Activated naive CD4-positive, alpha-beta T cell (primary cell): ENCODE data around the gene DIRAS1.
"Not testable (repeated sequence)": the region's sequence is repeated elsewhere in the genome, so short reads cannot be mapped to it uniquely, and the experiment has no call there.

Source experiments
- DNase-seq, 4 experiments: peaks; one replicate each; lab custom pipeline; 2025; lab: John Stamatoyannopoulos, UW

Gene DIRAS1

DNA sequence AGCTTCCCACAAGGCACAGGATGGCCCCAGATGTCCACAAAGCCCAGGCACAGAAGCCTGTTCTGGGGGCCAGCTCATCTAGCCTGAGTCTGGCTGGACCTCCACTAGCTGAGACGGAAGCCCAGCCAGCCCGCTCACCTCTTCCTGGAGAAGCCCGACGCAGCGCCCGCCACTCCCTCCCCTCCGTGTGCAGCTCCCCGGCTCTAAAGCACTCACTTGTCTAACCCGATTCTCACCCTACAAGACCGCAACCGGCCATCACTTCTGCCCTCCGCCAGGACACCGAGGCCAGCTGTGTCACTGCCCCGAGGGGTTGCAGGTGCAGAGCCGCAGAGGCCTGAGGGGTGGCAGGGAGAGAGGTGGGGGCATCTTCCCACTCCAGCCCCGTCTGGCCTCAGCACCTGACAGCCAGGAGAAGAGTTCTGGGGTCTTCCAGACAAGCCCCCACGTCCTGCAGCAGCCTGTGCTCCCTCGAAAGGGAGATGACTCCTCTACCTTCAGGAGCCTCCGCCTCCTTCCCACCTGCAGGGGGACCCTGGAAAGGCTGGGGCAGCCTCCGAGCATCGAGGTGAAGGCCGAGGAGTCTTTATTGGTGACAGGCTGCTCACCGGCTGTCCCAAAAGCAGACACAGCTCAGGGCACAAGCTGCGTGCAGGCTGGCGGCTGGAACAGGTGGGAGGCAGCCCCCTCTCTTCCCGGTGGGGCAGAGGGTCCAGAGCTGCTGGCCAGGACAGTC lies 5.9 kb upstream of the DIRAS1 start:
- no peak for DNase-seq

DNA sequence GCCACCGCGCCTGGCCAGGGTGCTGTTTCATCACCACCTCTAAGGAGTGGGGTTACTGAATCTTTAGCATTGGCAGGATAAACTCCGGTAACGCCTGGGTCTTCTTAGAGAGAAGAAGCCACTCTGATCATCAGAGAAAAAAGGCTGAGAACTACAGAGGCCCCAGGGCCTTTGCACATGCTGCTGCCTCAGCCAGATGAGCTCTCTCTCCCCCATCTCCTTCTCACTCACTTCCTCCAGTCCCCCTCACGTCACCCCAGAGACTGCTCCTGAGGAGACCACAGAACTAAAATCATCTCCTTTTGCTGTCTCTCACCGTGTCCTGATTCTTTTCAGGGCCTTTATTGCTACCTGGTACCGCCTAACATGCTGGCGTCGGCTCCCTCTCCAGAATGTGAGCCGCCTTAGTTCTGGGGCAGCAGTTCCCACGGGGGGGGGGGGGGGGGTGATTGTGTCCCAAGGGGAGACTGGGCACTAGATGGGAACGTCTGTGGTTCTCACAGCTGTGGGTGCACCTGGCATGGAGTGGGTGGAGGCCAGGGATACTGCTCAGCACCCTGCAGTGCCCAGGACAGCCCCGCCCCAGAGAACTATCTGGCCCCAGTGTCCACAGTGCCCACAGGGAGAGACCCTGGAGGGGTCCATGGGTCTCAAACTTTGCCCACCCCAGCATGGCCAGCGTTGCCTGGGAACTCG lies 5.1 kb upstream of the DIRAS1 start:
- no peak for DNase-seq

DNA sequence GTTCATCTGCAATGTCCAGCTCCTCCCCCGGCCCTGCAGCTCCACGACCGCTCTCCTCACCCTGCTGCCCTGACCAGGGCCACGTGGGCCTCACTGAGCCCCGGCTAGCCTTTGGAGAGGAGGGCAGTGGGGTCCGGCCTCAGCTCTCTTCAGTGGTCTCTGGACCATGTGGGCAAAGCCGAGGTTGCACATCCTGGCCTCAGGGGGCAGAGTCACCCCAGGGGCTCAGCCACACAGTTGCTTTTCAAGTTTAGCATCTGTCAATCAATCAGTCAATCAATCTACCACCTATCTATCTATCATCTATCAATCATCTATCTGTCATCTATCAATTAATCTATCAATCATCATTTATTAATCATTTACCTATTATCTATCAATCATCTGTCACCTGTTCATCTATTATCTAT lies 3.0 kb upstream of the DIRAS1 start:
- no peak for DNase-seq

DNA sequence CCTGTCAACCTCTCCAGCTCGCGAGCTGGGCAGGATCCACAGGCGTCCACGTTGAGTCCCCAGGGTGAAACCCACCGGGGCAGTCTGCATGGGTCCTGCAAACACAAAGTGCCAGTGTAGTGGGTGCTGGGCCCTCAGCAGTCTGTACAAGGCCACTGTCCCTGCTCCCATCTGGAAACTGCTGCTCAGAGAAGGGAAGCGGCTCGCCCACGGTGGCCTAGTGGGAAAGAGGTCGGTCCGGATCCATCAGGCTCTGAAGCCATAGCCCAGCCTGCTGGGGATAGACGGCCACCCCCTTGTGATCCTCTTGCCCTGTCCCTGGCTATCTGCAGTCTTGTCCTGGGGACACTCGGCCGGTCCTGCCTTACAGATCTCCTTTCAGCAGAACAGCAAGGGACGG lies 2.6 kb upstream of the DIRAS1 start:
- DNase-seq = no peak

DNA sequence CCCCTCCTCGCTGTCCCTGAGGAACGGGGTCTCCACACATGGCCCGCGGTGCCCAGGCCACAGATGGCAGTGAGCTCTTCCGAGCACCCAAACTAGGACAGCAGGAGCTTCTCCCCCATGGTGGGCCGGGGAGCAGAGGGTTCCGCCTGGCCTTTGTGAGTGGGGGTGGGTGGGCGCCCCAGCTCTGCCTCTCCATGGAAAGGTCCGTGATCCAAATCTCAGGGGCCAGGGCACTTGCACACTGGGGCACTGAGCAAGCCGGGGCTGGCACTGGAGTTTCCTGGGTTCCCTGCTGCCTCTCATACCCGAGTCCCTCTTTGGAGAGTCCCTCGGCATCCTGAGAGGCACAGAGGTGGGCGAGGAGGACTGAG lies 2.2 kb upstream of the DIRAS1 start:
- no peak for DNase-seq

DNA sequence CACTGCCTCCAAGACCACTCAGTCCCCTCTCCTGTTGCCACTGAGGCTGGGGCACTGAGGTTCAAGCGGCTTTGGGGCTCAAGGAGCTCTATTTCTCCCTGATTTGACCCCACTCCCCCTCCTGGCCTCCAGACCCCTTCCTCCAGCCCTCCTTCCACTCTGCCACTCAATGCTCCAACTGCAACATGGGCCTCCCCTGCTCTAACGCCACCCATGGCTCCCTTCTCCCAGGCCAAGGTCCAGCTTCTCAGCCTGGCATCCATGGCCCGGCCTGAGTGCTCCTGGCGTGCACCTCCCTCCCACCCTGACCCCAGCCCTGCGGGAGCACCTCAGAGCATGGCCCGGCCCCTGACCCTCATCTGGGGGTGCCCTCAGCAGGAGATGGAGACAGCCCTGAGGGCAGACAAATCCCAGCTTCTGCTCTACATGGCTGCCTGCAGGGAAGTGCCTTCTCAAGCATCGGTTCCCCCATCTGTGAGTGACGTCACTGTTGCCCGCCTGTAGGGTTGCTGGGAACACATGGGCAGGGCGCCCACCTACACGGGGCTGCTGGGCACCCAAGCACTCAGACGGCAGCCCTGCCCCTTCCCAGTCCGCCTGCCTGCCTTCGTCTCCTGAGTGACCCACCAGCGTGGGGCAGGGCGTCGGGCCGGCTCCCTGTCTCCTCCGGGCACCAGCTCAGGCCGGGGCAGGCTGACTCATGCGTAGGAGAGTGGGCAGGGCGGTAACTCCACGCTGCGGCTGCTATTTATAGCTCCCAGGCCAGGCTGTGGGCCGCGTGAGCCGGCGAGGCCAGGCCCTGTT lies 1.6 kb upstream of the DIRAS1 start:
- DNase-seq = no peak

DNA sequence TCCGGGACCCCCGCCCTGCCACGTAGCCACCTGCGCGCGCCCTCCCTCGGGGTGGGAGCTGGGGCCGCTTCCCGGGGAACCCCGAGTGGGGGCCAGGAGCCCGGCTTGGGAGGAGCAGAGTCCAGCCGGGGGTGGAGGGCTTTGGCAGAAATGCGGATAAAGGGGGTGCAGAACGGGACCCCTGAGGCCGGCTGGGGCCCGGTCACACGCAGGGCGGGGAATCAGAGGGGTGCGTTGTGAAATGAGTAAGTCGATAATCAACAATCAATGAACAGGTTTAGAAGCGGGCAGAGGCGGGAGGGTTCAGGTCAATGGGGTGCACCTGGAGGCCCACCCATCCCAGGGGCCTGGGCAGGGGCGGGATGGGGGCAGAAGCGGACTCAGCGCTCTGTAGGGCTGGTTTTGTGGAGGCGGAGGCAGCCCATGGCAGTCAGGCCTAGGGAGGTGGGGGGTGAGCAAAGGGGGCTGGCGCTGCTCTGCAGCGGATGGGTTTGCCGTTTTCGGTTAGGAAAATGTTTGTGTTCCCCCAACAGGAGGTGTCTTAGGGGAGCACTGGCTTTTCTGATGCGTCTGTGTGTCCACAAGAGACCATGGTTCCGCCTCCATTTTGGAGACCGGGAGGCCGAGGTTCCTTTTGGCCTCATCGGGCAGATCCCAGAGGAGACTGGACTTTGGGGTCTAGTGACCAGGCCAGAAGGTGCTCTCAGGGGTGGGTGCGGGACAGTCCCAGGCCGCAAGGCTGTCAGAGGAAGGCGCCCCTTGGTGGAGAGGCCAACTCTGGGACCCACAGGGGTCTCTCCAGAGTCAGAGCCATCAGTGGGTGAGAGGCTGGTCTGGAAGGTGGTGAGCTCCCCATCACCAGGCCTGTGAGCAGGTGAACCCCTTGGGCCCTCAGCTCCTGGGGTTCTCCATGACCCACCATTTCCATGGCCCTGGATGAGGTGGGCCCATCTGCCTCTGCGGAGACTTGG lies 683 bp upstream of the DIRAS1 start:
- DNase-seq = no peak

DNA sequence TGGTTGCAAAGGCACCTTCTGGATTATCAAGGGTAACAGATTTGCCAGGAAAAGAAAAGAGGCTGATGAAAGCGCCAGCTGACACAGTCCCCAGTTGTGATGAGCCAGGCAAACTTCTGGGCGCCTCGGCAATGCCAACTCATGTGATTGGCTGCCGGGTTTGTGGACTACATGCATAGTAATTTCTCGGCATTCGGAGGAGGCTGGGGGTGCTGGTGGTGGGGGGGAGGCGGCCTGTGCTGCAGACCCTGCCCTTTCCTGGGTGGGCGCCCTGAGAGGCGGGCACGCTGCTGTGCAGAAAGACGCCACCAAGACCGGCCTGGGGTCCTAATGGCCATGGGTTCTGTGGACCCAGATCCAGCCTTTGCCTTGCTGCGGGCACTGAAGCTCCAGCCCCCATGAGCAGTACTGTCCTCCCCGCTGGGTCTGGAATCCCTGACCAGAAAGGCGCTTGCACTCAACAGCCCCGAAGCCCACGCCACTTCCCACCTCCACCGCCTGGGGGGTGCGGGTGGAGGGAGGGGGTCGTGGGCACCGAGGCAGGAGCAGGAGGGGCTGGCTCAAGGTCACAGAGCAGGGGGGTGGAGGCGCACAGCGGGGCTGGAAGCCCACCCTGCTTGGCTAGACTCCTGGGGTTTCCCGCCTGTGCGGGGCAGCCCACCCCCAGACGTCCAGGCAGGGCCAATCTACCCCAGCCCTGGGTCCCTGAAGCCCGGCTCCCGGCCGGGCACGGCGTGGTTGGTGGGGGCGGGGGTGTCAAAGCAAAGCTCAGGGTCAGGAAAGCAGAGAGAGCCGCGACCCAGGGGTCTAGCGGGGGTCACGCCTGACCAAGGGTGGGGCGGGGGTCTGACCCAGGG lies 1.0 kb downstream of the DIRAS1 start:
- DNase-seq = no peak

DNA sequence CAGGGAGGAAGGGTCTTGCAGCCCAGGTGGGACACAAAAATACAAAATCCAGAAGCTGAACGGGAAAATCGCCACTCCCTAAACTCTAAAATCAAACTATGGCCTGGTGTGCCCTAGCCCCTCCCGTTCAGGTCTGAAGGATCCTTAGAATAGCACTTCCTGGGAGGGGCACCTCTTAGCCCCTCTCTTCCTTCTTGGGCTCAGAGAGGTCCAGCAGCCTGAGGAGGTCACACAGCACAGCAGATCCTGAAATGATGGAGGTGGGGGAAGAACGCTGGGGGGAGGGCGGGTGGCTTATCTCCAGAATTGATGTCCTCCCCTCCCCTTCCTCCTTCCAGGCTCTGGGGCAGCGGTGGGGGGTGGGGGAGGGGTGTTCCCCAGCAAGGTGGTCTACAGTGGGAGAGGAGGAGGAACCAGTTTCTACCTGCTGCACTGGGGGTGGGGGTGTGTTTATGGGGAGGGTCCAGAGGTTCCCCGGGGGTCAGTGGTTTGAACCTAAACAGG lies 1.9 kb downstream of the DIRAS1 start:
- DNase-seq = no peak

DNA sequence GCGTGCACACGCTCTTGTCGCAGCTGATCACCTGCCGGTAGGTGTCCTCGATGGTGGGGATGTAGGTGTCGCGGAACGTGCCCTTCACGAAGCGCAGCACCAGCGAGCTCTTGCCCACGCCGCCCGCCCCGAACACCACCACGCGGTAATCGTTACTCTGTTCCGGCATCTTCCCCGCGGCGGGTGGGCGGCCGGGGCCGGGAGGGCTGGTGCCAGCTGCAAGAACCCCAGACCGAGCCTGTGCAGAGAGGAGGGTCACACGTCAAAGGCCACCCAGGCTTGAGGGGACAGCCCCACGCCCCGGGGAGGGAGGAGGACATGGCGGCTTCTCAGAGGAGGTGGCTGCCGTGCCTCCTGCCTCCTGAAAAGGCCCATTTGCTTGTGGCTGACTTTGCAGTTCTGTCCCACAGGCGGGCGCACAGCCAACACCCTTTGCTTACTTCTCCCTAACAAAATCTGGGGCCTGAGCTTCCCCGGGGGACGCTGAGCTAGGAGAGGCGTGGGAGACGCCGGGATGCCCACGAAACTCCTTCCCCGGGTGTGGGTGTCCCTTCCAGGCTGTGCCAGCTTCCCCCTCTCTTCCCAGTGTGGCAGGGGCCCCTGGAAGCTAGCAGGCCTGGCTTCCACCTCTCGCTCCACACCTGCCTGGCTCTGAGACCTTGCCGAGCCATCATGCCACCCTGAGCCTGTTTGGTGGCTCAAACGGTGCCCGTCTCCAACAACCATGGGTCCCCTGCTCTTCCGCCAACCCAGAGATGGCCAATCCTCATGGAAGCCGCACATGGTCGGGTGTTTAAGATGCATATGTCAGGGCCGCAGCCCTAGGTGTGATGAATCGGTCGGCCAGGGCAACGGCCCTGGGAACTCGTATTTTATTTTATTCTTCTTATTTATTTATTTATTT lies 3.3 kb downstream of the DIRAS1 start:
- no peak for DNase-seq

DNA sequence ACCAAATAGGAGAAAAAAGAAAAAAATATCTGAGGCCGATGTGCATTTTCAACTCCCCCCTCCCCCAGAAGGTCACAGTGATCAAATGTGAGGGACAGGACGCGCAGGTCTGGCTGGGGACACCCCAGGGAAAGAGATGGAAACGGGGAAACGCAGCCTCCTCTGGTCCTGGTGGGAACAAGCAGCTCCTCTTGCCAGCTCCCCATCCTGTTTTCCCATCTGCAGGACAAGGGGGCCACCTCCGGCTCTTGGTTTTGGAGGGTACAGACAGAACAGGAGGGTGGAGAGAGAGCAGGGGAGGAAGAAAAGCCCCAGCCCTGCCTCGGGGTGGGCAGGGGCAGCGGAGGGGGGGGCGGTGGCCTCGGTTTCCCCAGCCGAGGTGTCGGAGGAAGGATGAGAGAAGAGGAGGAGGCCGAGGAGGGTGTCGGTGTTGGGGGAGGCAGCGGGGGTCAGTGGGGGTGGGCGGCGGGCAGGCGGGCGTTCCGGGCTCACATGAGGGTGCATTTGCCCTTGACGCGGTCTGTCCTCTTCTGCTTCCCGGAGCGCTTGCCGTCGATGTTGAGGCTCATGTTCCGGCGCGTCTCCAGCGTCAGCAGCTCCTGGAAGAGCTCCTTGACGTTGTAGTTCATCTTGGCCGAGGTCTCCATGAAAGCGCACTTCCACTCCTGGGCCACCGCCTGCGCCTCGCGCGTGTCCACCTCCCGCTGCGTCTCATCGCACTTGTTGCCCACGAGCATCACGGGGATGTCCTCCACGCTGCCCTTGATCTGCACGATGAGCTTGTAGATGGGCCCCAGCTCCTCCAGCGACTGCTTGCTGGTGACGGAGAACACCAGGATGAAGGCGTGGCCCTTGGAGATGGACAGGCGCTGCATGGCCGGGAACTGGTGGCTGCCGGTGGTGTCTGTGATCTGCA lies 4.2 kb downstream of the DIRAS1 start:
- no peak for DNase-seq

DNA sequence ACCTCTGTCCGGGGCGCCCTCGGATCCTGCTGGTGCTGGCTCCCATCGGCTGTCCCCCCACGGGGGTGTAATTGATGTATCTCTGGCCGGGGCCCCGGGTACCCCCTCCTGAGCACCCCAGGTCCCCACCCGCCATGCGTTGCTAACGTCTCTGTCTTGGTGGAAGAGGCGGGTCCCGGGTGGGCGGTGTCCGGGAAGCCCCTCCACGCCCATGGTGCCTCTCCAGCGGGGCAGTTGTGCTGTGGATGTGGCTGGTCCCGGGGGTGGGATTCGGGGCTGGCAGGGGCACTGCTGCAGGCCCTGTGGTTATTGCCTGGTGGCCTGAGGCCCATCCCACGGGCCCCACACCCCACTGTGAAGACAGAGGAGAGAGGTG lies 4.9 kb downstream of the DIRAS1 start:
- no peak for DNase-seq

DNA sequence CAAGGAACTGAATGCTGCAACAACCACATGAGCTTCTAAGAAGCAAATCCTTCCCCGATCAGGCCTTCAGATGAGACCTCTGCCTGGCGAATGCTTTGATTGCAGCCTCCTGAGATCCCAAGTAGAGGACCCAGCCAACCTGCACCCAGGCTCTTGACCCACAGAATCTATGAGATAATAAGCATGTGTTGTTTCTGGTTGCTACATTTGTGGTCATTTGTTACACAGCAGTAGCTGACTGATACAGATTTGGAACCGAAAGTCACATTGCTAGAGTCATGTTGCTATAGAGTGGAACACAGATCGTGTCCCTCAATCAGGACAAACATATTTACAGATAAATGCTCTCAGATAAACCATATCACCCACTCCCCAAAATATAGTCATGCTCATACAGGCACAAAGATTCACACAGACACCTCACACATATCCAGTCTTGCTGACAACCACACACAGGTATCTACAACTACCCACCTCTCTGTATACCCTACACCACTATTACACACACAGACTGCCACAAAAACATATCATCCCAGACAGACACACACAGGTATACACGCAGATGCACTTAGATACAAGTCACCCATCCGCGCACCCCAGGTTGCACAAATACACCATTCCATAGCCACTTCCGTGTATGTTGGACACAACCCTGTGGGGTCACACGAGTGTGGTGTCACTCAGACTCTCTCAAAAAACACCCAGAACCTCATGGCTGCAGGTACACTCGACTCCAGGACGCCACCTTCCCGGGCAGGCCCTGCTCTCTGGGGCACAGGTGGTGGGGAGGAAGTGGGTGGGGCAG lies 5.5 kb downstream of the DIRAS1 start:
- no peak for DNase-seq

DNA sequence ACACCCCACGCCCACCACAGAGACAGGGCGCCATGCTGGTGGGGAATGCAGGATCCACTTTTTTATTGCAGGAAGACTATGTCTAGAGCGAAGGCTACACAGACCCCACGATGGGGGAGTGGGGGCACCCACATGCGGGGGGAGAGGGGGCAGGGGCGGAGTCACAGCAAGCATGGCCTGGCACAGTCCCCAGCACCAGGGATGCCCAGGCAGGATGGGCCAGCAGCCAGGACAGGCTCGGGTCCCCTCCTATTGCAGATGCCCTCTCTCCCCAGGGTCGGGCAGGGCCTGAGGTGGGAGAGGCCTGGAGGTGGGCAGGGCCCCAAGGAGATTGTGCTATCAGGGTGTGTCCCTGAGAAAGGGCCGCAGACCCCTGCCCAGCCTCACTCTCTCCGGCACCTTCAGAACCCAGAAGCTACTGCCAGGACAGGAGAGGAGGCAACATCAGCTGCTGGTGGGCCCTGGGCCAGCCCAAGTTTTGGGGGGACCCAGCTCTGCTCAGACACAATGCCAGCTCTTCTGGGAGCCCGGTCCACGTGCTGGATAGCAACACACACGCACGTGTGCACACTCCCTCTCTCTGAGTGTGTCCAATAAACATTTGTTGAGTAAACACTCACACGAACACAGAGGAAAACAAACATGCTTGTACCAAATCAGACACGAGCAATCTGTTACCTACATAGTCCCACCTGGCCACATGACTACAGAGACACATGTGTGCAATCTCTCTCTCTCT lies 6.5 kb downstream of the DIRAS1 start:
- DNase-seq = no peak

DNA sequence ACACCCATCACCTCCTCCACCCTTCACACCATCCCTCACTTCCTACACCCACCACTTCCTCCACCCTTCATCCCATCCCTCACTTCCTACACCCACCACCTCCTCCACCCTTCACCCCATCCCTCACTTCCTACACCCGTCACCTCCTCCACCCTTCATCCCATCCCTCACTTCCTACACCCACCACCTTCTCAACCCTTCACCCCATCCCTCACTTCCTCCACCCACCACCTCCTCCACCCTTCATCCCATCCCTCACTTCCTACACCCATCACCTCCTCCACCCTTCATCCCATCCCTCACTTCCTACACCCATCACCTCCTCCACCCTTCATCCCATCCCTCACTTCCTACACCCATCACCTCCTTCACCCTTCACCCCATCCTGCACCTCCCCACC lies 7.1 kb downstream of the DIRAS1 start:
- not testable (repeated sequence) for DNase-seq

DNA sequence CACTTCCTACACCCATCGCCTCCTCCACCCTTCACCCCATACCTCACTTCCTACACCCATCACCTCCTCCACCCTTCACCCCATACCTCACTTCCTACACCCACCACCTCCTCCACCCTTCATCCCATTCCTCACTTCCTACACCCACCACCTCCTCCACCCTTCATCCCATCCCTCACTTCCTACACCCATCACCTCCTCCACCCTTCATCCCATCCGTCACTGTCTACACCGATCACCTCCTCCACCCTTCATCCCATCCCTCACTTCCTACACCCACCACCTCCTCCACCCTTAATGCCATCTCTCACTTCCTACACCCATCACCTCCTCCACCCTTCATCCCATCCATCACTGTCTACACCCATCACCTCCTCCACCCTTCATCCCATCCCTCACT lies 8.0 kb downstream of the DIRAS1 start:
- not testable (repeated sequence) for DNase-seq

DNA sequence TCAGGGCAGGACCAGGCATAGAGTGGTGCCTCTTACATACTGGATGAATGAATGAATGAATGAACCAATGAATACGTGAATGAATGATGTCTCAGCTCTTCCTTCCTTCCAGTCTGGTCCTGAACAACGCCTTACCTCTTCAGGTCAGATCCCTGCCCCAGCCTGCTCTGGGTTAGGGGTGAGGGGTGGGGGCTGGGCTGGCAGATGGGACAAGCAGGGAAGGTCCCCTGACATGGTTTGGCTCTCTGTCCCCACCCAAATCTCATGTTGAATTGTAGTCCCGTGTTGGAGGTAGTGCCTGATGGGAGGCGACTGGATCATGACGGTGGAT lies 9.3 kb downstream of the DIRAS1 start:
- DNase-seq = no peak
